ENCODE measurements around the gene SLA2.
"Not testable (repeated sequence)": the region's sequence is repeated elsewhere in the genome, so short reads cannot be mapped to it uniquely, and the experiment has no call there.

The SLA2 gene

GRCh38 chr20:36611625-36612024 is 34.4 kb downstream of the SLA2 start:
- no peak for DNase-seq (ENCODE audit: low read depth in 2 of 3, low spot score in 2 of 3)

GRCh38 chr20:36608388-36608728 is 37.6 kb downstream of the SLA2 start:
- DNase-seq (ENCODE audit: low read depth in 2 of 3, low spot score in 2 of 3): not testable (repeated sequence)

- no peak for DNase-seq (ENCODE audit: low read depth in 2 of 3, low spot score in 2 of 3)
Measured at GRCh38 chr20:36607586-36608387, 38.2 kb downstream of the SLA2 start.

GRCh38 chr20:36606158-36607066 is 39.6 kb downstream of the SLA2 start:
- DNase-seq (ENCODE audit: low read depth in 2 of 3, low spot score in 2 of 3): no peak

- DNase-seq (ENCODE audit: low read depth in 2 of 3, low spot score in 2 of 3): peak; percentile 94 to 100 (median 99)
Measured at GRCh38 chr20:36605399-36606157, 40.4 kb downstream of the SLA2 start, which contains the start of gene RAB5IF. Gene RAB5IF, plus strand, starts transcription at chr20:36605779. Its CDS starts 173 bp downstream, at chr20:36605952.

GRCh38 chr20:36604952-36605398 is 41.0 kb downstream of the SLA2 start:
- DNase-seq (ENCODE audit: low read depth in 2 of 3, low spot score in 2 of 3): no peak

- no peak for DNase-seq (ENCODE audit: low read depth in 2 of 3, low spot score in 2 of 3)
Measured at GRCh38 chr20:36601540-36601939, 44.5 kb downstream of the SLA2 start.

- DNase-seq (ENCODE audit: low read depth in 2 of 3, low spot score in 2 of 3): no peak
Measured at GRCh38 chr20:36599912-36600345, 46.1 kb downstream of the SLA2 start.

GRCh38 chr20:36593347-36593929 is 52.6 kb downstream of the SLA2 start:
- DNase-seq (ENCODE audit: low read depth in 2 of 3, low spot score in 2 of 3): no peak

GRCh38 chr20:36591854-36592641 is 53.9 kb downstream of the SLA2 start:
- DNase-seq (ENCODE audit: low read depth in 2 of 3, low spot score in 2 of 3): no peak

GRCh38 chr20:36591281-36591680 is 54.7 kb downstream of the SLA2 start:
- DNase-seq (ENCODE audit: low read depth in 2 of 3, low spot score in 2 of 3): no peak

- DNase-seq (ENCODE audit: low read depth in 2 of 3, low spot score in 2 of 3): no peak
Measured at GRCh38 chr20:36587388-36588070, 58.5 kb downstream of the SLA2 start.

- DNase-seq (ENCODE audit: low read depth in 2 of 3, low spot score in 2 of 3): no peak
Measured at GRCh38 chr20:36585410-36586125, 60.4 kb downstream of the SLA2 start.

GRCh38 chr20:36584018-36584481 is 61.9 kb downstream of the SLA2 start:
- no peak for DNase-seq (ENCODE audit: low read depth in 2 of 3, low spot score in 2 of 3)

- no peak for DNase-seq (ENCODE audit: low read depth in 2 of 3, low spot score in 2 of 3)
Measured at GRCh38 chr20:36582821-36583220, 63.2 kb downstream of the SLA2 start.

- DNase-seq (ENCODE audit: low read depth in 2 of 3, low spot score in 2 of 3): no peak
Measured at GRCh38 chr20:36582322-36582721, 63.7 kb downstream of the SLA2 start.

- no peak for DNase-seq (ENCODE audit: low read depth in 2 of 3, low spot score in 2 of 3)
Measured at GRCh38 chr20:36579996-36580545, 65.9 kb downstream of the SLA2 start.

GRCh38 chr20:36578356-36579041 is 67.5 kb downstream of the SLA2 start:
- DNase-seq (ENCODE audit: low read depth in 2 of 3, low spot score in 2 of 3): no peak
